GM12873 (cell line): ENCODE measurements around the gene MKS1.

Source experiments
- TF ChIP-seq, protein P1 (sequence below): IDR thresholded peaks from 2 replicates; pipeline ENCODE4 v1.5.1; 2012; ENCODE audit warnings: low read depth, mild to moderate bottlenecking, moderate library complexity, low read length, control low read depth; ENCODE audit not compliant: insufficient read depth; ENCODE audit errors: missing control alignments

Gene MKS1

DNA sequence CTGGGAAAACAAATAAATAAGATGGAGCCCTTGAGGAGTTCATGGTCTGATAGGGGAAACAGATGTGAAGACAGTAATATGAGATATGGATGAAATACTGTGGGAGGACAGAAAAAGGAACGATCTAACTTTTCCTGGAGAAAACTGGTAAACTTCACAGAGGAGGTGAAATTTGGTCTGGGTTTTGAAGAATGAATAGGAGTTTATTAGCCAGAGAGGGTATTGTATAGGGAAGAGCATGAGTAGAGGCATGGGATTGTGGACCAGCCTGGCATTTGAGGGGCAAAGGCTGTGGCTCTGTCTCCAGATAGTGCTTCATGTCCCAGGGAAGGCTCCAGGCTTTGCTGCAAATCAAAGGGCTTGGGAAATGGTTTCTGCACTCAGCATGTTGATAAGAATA, 20.9 kb upstream of the MKS1 start:
- TF ChIP-seq, protein P1, sequence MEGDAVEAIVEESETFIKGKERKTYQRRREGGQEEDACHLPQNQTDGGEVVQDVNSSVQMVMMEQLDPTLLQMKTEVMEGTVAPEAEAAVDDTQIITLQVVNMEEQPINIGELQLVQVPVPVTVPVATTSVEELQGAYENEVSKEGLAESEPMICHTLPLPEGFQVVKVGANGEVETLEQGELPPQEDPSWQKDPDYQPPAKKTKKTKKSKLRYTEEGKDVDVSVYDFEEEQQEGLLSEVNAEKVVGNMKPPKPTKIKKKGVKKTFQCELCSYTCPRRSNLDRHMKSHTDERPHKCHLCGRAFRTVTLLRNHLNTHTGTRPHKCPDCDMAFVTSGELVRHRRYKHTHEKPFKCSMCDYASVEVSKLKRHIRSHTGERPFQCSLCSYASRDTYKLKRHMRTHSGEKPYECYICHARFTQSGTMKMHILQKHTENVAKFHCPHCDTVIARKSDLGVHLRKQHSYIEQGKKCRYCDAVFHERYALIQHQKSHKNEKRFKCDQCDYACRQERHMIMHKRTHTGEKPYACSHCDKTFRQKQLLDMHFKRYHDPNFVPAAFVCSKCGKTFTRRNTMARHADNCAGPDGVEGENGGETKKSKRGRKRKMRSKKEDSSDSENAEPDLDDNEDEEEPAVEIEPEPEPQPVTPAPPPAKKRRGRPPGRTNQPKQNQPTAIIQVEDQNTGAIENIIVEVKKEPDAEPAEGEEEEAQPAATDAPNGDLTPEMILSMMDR, result no peak

DNA sequence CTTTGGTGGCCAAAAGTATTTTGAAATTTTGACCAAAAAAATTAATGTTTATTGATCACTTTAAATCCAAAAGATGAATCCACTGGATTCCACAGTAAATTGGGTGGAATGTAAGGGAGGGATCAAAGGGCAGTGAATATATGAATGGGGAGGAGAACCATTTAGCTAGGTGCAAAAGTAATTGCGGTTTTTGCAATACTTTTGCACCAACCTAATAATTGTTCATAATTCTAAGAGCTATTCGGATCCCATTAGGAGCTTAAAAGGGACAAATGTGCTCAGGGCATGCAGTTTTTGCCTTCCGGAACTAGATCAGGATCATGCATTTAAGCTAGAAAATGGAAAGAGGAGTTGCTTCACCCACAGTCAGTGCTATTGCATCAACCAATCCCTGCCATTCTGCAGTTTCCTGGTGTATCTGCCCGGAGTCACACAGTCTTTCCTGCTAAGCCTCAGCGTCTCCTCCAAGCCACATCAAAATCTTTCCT, 19.1 kb upstream of the MKS1 start, which contains the start of gene LPO:
Gene LPO (plus strand): TSS at position 438 of the 488 bp plus-strand sequence. CDS start 4,396 bp downstream, outside the sequence.
- TF ChIP-seq, protein P1, result no peak

DNA sequence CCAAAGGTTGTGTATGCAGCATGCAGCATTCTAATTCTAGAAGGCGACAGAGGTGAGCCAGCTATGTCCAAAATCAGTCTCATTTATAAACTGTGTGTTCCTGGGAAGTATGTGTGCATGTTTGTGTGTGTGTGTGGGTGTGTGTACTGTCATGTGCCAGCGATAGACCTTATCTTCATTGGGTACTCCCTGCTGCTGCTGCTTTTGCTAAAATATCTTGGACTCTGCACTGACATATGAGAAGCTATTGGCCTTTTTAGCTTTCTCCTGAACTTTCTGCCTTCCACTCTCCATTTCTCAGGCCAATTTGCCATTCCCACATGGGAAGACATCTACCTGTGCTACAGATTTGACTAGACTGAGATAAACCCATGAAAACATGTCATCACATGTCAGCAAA, 17.3 kb upstream of the MKS1 start:
- TF ChIP-seq, protein P1, result no peak

DNA sequence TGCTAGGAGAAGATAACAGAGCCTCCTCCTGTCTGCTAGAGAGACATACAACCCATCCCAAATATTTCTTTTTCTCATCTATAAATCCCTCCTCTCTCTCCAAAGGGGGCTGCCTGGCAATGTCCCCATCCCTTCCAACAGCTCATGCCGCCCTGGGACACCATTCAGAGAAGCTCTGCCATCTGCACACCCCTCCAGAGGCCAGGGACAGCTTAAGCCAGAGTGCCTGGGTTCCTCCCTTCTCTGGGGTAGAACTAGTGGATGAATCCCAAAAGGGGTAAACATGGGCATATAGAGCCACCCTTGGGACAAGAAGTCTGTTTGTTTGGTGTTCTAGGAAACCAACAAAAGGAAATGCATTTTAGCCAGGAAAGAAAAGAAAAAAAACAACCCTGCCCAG, 16.8 kb upstream of the MKS1 start:
- TF ChIP-seq, protein P1, result no peak

DNA sequence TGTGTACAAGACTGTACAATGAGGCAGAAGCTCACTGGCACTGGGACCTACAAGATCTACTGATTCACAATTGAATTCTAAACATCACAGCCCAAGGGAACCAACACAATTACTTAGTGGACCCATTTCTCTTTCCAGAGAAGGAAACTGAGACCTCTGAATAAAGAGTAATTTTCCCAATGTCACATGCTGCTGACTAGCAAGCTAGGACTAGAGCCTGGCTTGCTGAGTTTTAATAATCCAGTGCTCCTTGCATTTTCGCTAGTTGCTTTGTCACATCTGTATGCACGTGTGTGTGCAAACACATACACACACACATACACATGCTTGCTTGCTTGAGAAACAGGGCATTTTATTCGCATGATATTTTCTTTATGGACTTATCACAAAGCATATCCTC, 15.5 kb upstream of the MKS1 start:
- TF ChIP-seq, protein P1, result no peak

DNA sequence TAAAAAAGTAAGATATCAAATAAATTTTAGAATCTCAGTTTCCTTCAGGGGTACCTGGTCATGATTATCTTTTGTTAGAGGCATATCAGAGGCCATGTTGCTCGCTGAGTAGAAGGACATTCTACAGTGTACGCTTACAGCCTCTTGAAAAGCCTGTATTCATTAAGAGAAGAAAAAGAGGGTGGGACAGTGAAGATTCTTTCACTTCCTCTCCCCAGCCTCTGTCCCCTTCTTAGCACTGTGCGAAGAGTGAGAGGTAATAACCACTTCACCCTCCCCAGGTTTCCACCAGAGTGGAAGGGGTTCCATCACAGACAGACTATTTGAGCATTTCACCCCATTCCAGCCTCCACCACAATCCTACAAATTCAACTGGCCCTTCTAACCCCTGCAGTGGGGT, 14.5 kb upstream of the MKS1 start:
- TF ChIP-seq, protein P1, result no peak

DNA sequence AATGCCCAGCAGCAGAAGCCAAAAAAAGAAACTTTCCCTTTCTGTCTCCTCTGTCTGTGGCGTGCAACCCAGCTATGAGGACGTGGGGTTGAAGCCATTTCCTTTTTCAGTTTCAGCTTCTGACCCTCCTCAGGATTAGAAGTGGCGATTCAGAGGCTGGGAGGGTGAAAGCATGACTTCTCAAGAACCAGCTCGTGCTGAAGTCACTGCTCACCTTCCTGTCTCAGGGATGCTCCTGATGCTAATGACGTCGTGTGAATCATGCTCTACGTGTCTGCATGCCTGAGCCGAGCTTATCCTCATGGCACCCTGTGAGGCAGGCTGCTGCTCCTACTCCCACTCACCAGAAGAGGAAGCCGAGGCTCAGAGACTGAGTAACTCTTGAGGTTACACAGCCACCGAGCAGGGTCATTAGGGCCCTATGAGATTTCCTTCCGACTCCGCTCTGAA, 13.7 kb upstream of the MKS1 start:
- TF ChIP-seq, protein P1, result no peak

DNA sequence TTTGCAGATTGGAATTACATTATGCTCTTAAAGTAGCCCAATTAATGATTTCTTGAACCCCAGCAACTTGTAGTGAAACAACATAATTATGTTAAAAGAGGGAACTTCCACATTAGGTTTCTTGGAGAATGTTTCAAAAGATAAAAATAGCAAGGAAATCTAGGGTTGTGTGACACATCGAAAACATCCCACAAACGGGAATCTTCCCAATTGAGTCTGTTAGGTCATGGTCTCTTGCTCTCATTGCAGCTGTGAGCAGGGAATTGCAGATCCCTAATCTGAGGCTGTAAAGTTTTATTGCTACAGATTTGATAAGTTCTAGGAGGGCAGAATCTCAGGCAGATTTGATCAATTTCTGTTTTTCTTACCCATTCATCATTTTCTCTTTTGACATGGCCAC, 12.6 kb upstream of the MKS1 start:
- TF ChIP-seq, protein P1, result no peak
